NOMO-1 (cell line): ENCODE data around the gene RIT1.

Experiments
- DNase-seq, 2 experiments: peaks; one replicate each; lab custom pipeline; 2025; ENCODE audit not compliant: unreplicated experiment in 2 of 2; lab: John Stamatoyannopoulos, UW

Gene RIT1

GRCh38 chr1:155859234-155859829 is 51.8 kb downstream of the RIT1 start, which contains the start of gene SYT11:
Gene SYT11, plus strand, starts transcription at chr1:155859567. Its CDS starts 195 bp downstream, at chr1:155859762.
- peak; percentile 75 to 90 for DNase-seq

DNA sequence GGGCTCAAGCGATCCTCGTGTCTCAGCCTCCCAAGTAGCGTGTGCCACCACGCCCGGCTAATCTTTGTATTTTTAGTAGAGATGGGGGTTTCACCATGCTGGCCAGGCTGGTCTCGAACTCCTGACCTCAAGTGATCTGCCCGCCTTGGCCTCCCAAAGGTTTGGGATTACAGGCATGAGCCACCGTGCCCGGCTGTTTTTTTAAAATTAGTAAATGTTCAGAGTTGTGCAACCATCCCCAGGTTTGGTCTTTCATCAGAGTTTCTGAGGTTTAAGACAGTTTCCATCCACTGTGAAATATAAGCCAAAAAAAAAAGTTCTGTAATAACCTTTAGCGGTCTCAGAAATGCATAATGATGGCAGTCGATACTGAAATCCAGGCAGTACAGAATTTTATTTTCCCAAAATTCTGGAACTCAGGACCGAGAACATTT is 52.3 kb downstream of the RIT1 start:
- DNase-seq, result peak; percentile 77 to 90

- DNase-seq, result peak; percentile 94 to 97
These were observed 53.9 kb downstream of the RIT1 start, which contains the start of gene GON4L for GRCh38 chr1:155856975-155857930. Gene GON4L, minus strand, starts transcription at chr1:155857214. Its CDS starts 3,434 bp downstream, at chr1:155853780.

DNA sequence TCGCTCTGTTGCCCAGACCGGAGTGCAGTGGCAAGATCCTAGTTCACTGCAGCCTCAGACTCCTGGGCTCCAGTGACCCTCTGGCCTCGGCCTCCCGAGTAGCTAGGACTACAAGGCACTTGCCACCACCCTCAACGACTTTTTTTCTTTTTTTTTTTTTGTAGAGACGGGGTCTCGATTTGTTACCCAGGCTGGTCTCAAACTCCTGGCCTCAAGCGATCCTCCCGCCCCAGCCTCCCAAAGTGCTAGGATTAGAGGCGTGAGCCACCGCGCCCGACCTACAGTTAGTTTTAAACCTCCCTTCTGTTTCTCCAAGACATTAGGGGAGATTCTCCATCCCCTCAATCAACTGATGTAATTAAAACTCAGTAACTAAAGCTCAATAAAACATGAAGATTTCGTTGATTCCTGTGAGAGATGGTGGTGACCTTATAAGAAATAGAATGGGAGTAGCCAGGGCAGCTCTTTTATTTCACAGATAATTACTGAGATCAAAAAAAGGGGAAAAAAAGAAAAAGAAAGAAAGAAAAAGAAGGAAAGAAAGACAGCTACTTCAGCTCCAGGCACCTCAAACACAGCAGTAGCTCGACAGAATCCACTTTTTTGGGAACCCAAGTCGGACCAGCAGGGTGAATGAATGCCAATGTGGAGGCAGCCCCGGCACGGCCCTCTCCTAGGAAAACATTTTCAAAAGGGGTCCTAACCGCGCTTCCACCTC is 54.7 kb downstream of the RIT1 start:
- DNase-seq, result no peak

- no peak for DNase-seq
These were observed 60.8 kb downstream of the RIT1 start for GRCh38 chr1:155850345-155850744.

- DNase-seq, result no peak
These were observed 63.2 kb downstream of the RIT1 start for GRCh38 chr1:155847823-155848529.
